ENCODE data around the gene SLC50A1.
"Not testable (repeated sequence)": the region's sequence is repeated elsewhere in the genome, so short reads cannot be mapped to it uniquely, and the experiment has no call there.

SLC50A1 gene

DNA sequence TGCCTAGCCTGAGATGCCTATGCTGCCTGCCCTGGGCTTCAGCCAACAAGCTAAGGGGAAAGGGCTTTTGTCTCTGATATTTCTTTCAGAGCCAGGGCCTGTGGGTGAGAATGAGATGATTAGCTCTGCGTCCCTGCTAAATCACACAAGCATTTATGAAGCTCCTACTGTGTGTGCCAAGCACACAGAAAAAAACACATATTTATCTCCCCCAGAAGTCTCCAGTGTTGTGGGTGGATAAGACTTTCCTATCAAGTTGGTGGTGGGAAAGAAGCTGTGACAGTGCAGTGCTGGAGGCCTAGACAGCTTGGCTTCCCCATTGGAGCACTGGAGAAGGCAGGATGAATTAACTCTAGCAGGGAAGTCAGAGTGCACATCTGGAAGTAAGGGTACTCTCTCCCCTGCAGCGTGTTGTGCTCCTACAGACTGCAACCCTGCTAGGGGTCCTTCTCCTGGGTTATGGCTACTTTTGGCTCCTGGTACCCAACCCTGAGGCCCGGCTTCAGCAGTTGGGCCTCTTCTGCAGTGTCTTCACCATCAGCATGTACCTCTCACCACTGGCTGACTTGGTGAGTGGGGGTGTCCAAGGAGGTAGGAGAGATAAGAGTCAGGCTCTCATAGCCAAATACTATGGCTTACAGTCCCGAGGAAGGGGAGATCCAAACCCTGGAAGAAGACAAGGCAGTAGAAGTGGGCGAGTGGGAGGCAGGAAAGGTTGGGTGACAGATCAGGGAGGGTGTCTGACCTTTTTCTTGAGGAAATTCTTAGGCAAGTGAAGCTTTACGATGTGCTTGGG is 1.7 kb downstream of the SLC50A1 start:
- DNase-seq = no peak

- peak; percentile 91 to 95 (median 94) for DNase-seq
These were observed 4.4 kb downstream of the SLC50A1 start, which contains the start of gene DPM3 for GRCh38 chr1:155139895-155140629. DPM3 (minus strand) TSS chr1:155140531; CDS start chr1:155140240, 291 bp downstream.

DNA sequence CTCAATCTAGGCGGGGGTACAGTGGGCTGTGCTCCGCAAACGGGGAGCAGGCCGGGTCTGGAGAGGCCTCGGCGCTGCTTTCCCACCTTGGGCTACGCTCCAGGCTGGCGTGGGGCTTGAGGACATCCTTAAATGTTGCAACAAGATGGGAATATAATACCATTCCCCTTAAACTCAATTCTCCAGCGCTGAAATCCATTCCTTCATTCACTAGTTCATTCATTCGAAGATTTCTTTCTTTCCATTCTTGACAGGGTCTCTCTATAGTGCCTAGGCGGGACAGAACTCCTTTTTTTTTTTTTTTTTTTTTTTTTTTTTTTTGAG is 4.9 kb downstream of the SLC50A1 start:
- DNase-seq = no peak

- DNase-seq = peak; percentile 72 to 82 (median 79)
These were observed 6.1 kb downstream of the SLC50A1 start for GRCh38 chr1:155141749-155142148.

DNA sequence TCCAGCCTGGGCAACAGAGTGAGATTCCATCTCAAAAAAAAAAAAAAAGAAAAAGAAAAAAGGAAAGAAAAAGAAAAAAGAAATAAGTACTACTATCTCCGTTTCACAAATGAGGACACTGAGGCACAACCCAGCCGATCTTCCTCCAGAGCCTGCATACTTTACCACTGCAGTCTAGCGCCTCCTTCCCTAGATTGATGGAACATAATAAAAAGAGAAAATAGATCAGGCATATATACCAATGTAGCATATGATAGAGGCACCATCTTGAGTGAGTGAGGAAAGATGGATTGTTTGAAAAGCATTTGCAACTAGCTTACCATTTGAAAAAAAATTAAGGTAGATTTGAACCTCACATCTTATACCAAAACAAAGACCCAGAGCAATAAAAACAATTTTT is 9.8 kb downstream of the SLC50A1 start:
- DNase-seq = no peak

DNA sequence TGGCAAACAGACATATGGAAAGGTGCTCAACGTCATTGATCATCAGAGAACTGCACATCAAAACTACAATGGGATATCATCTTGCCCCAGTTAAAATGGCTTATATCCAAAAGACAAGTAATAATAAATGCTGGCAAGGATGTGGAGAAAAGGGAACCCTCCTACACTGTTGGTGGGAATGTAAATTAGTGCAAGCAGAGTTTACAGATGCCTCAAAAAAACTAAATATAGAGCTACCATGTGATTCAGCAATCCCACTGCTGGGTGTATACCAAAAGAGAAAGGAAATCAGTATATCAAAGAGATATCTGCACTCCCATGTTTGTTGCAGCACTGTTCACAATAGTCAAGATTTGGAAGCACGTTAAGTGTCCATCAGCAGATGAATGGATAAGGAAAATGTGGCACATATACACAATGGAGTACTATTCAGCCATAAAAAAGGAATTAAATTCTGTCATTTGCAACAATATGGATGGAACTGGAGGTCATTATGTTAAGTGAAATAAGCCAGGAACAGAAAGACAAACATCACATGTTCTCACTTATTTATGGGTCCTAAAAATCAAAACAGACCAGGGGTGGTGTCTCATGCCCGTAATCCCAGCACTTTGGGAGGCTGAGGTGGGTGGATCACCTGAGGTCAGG is 20.5 kb downstream of the SLC50A1 start:
- DNase-seq = not testable (repeated sequence)

GRCh38 chr1:155158991-155159390 is 23.3 kb downstream of the SLC50A1 start:
- no peak for DNase-seq

DNA sequence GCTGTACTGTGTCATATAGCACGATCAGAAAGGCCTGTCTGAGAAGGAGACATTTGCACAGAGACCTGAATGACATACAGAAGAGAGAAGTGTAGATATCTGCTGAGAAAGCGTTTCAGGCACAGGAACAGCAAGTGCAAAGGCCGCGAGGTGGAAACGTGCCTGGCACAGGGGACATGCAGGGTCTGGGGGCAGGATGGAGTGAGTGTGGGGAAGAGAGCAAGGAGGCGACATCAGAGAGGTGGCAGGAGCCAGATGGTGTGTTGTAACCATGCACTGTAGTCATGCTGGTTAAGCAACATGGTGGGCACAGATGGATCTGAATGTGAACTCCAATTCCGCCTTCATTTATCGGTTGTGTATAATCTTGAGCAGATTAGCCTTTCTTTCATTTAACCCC is 24.5 kb downstream of the SLC50A1 start:
- no peak for DNase-seq

DNA sequence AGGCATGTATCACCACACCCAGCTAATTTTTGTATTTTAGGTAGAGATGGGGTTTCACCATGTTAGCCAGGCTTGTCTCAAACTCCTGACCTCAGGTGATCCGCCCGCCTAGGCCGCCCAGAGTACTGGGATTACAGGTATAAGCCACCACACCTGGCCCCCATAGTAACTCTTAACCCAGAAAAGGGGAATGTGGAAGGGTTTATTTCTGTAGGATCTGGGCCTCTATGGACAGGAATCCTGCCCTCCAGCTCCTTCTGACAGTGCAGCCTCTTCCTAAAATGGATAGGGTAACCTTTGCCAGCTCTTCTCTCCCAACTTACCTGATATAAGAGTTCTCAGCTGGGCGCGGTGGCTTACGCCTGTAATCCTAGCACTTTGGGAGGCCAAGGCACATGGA is 27.0 kb downstream of the SLC50A1 start:
- DNase-seq = not testable (repeated sequence)

- DNase-seq = not testable (repeated sequence)
These were observed 28.1 kb downstream of the SLC50A1 start for GRCh38 chr1:155163785-155164184.

GRCh38 chr1:155164625-155165024 is 29.0 kb downstream of the SLC50A1 start:
- DNase-seq = not testable (repeated sequence)

GRCh38 chr1:155166051-155166470 is 30.4 kb downstream of the SLC50A1 start:
- no peak for DNase-seq

DNA sequence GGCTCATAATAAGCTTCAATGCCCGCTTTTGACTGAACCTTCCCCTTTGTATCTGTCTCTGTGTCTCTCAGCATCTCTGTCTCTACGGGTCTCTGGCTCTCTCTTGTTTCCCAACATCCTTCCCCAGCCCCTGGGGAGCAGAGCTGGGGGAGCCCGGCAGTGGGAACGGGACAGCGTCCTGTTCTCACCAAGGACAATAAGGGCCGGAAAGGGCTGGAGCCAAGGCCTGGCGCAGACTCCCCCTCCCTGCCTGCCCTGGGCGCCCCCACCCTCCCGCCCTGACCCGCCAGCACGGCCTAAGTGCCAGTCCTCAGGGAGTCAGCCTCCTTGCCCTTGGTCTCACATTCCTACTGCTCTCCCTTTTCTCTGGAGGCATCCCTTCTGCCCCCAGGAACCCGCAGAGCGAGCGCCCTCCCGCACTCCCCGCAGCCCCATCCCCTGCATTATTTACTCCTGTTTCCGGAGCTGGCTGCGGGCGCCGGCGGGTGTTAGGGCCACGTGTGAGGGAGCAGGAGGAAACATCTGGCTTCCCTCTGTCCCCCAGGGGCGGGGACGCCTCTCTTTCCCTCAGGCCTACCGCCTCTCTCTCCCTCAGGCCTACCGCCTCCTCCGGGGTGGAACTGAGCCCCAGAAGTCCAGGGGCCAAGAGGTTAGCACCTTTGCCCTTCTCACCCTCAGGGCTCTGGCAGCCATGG is 31.0 kb downstream of the SLC50A1 start:
- peak in 1 of 3 donors; percentile 31 for DNase-seq

DNA sequence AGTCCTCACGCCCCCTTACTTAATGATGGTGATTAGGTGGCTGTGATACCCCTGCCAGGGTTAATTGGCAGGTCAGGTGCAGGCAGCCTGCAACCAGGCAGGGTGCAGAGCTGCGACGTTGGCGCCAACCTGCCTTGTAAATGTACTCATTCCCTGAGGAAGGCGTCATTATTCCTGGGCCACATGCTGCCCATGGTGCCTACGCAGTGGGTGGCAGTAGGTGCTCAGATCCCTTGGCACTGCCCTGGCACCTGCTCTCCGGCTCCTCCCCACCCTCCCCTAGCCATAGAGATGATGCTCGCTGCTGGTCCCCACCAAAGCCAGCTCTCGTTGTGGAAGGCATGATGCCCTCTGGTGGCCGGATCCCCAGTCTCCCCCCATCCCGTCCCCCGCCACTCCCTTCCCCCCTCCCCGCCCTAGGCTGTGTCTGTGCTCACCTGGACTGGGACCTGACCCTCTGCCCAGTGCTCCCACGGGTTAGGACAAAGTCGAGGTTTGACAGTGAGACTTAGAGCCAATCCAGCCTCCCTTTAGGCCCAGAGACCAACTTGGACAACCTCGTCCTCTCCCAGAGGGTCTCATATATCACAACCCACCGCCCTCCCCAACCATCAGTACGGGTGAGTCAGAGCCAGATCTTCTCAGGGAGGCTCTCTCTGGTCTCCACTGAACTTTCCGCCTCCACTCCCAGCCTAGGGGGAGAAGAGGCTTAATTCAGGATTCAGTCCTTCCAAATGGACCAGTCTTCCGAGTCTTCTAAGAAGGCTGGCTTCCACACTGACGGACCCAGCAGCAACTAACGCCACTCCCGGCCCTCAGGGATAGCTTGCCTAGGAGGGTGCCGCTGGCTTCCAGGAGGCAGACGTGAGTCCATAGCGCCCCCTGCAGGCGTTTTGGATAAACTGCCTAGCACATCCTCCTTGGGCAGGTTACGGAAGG is 31.8 kb downstream of the SLC50A1 start:
- peak; percentile 91 to 95 (median 95) for DNase-seq

GRCh38 chr1:155168105-155168445 is 32.4 kb downstream of the SLC50A1 start:
- DNase-seq = not testable (repeated sequence)

DNA sequence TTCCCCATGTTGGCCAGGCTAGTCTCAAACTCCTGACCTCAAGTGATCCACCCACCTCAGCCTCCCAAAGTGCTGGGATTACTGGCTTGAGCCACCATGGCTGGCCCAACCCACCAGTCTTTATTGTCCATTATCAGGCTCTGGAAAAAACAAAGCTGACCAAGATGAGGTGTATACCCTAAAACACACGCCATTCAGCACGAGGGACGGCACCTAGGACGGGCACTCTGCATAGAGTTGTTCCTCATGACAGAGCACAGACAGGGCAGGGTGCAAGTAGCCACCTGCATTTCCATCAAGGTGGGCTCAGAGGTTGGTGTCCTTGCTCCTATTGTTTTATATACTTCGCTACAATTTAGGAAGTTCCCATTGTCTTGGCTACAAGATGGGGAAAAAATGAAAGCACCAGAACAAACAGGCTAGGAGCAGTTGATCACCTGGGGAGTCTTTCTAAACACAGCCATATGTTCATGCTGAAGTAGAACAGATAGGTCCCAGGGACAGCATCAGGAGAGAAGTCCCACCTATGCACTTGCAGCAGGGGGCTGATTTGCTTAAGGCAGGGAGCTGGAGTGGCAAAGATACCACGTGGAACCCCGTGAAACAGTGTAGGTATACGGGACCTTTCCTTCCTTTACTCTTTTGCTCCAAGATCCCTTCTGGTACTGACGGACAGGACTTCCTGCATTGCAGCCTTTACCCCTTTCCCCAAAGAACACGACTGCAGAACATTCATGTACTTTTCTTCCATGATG is 33.0 kb downstream of the SLC50A1 start:
- DNase-seq = no peak

DNA sequence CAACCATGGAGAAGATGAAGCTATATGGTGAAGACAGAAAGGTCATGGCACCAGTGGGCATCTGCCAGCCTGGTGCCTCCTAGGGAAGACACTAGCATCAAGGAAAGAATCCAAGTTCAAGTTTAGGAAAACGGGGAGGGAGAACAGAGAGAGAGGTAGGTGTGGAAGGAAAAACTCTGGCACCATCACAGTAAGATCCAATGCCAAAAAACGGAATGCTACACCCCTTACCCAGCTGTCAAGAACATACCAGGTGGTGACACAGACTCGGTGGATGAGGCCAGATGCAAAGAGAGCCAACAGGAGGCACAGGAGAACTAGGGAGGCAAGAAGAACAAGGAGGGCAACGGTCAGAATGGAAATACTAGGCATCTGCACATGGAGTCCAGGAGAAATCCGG is 33.9 kb downstream of the SLC50A1 start:
- no peak for DNase-seq

GRCh38 chr1:155170101-155170785 is 34.6 kb downstream of the SLC50A1 start:
- DNase-seq = no peak

- no peak for DNase-seq
These were observed 35.2 kb downstream of the SLC50A1 start for GRCh38 chr1:155170806-155171205.
